ENCODE measurements around the gene NOTUM.

GRCh38 chr17:81910840-81911276 lies 50.1 kb downstream of the NOTUM start:
- TF ChIP-seq, protein P1, sequence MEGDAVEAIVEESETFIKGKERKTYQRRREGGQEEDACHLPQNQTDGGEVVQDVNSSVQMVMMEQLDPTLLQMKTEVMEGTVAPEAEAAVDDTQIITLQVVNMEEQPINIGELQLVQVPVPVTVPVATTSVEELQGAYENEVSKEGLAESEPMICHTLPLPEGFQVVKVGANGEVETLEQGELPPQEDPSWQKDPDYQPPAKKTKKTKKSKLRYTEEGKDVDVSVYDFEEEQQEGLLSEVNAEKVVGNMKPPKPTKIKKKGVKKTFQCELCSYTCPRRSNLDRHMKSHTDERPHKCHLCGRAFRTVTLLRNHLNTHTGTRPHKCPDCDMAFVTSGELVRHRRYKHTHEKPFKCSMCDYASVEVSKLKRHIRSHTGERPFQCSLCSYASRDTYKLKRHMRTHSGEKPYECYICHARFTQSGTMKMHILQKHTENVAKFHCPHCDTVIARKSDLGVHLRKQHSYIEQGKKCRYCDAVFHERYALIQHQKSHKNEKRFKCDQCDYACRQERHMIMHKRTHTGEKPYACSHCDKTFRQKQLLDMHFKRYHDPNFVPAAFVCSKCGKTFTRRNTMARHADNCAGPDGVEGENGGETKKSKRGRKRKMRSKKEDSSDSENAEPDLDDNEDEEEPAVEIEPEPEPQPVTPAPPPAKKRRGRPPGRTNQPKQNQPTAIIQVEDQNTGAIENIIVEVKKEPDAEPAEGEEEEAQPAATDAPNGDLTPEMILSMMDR (tag by site-specific recombination; IDR thresholded peaks at IDR 0.05), result no peak
- TF ChIP-seq MZF1 (tag by site-specific recombination; IDR thresholded peaks at IDR 0.05; ENCODE audit: borderline replicate concordance) (no peak), SP3 (tag by site-specific recombination; IDR thresholded peaks at IDR 0.05) (no peak), ZNF510 (tag by site-specific recombination; IDR thresholded peaks at IDR 0.05; ENCODE audit: insufficient replicate concordance) (no peak), ZNF571 (tag by site-specific recombination; IDR thresholded peaks at IDR 0.05) (no peak), ZNF660 (tag by site-specific recombination; IDR thresholded peaks at IDR 0.05) (no peak), ZBTB21 (tag by site-specific recombination; IDR thresholded peaks at IDR 0.05) (no peak), ZNF174 (tag by site-specific recombination; IDR thresholded peaks at IDR 0.05) (no peak), OSR2 (tag by site-specific recombination; IDR thresholded peaks at IDR 0.05) (no peak), ZBTB7A (tag by site-specific recombination; IDR thresholded peaks at IDR 0.05; ENCODE audit: low read depth) (no peak), ZFP37 (tag by site-specific recombination; IDR thresholded peaks at IDR 0.05) (no peak)
- TF ChIP-seq, protein P2, sequence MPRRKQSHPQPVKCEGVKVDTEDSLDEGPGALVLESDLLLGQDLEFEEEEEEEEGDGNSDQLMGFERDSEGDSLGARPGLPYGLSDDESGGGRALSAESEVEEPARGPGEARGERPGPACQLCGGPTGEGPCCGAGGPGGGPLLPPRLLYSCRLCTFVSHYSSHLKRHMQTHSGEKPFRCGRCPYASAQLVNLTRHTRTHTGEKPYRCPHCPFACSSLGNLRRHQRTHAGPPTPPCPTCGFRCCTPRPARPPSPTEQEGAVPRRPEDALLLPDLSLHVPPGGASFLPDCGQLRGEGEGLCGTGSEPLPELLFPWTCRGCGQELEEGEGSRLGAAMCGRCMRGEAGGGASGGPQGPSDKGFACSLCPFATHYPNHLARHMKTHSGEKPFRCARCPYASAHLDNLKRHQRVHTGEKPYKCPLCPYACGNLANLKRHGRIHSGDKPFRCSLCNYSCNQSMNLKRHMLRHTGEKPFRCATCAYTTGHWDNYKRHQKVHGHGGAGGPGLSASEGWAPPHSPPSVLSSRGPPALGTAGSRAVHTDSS (tag by site-specific recombination; IDR thresholded peaks at IDR 0.05), result no peak

Data from HEK293 (cell line).